GM21381 (cell line): ENCODE measurements around the gene OR7G1.
A peak's percentile ranks its signal among the peaks of the same experiment; 100 is the strongest.

Experiments
- ATAC-seq: cut with Tn5 transposase; IDR thresholded peaks from one replicate; pipeline ENCODE4 v1.9.1; 2021; ENCODE audit warnings: mild to moderate bottlenecking, moderate library complexity; ENCODE audit not compliant: unreplicated experiment

Gene OR7G1

GRCh38 chr19:9115307-9115813 is at the start of gene OR7G1:
Gene OR7G1 (minus strand): TSS chr19:9115763. CDS start chr19:9115763, 0 bp downstream.
- ATAC-seq = no peak

DNA sequence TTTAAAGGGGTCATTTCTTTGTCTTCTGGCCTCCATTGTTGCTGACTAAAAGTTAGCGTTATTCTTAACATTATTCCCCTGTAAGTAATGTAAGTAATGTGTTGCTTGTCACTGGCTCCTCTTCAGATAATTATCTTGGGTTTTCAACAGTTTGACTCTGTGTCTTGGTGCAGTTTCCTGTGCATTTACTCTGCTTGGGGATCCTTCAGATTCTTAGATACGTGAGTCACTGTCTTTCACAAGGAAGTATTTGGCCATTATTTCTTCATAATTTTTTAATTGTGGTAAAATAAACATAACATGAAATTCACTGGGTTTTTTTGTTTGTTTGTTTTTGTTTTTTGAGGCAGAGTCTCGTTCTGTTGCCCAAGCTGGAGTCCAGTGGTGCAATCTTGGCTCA is 49.7 kb upstream of the OR7G1 start:
- no peak for ATAC-seq

- no peak for ATAC-seq
Observed at GRCh38 chr19:9161427-9161826, 45.9 kb upstream of the OR7G1 start.

GRCh38 chr19:9159891-9160290 is 44.3 kb upstream of the OR7G1 start:
- no peak for ATAC-seq

DNA sequence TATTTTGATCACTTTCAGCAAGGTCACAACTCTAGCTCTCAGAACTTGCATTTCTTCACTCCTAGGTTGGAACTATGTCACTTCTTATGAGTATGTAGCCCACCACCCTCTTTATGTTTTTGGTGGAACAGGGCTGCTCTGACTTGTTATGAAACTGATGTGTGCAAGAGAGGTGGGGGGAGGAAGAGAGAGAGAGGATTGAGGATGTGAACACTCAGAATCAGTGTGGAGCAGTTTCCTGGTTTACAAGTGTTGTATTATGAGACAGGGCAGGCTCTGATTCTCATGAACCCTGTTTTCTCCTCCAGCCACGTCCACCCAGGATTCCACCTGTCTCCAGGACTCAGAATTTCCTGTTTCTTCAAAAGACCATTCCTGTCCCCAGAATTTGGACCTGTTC is 40.7 kb upstream of the OR7G1 start:
- no peak for ATAC-seq

GRCh38 chr19:9155591-9155990 is 40.0 kb upstream of the OR7G1 start:
- ATAC-seq = no peak

DNA sequence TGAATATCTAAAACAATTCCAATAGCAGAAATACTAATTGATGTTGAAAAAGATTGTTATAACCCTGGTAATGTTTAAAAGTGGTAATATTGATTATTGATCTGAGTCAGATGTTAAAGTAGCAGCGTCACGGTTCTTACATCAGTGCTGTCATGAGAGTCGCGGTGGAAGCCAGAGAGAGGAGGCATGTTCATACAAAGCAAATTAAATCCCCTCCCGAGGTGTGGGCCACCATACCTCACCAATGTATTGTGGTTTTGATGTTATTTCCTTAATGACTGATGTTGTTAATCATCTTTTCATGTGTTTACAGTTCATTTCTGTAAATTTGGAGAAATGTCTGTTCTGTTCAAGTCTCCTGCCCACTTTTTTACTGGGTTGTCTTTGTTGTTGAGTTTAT is 35.8 kb upstream of the OR7G1 start:
- no peak for ATAC-seq

DNA sequence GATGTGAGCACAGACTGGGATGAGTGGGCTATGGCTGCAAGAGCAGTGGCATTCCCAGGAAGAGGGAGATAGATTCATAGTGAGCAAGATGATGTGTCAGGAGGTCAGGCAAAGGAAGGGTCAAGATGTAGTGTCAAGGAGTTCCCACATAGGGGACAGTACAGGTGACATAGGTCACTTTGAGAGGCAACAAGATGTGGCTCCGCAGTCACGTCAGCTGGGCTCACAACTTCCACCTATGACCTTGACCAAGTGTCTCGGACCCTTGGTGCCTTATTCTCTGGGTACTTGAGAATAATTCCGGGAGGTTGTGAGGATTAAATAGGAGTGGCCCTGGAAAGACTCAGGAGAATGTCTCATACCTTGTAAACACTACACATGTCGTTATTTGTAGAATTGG is 35.1 kb upstream of the OR7G1 start:
- ATAC-seq = no peak

DNA sequence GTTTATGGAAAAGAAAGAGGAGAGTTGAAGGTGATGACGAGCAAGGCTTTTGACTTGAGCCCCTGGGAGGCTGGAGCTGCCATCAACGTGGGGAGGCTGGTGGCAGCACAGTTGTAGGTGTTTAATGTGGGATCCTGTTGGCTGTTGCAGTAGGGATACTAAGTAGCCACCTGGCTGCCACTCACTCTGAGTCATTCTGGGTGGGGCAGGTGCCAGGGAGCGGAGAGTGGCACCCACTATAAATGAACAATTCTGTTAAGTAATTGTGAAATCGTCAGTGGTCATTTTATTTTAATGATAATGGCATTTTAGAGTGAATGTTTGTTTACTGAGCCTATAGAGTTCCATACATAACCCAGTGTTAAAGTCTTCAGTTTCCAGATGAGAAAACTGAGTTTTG is 34.4 kb upstream of the OR7G1 start:
- ATAC-seq = no peak

DNA sequence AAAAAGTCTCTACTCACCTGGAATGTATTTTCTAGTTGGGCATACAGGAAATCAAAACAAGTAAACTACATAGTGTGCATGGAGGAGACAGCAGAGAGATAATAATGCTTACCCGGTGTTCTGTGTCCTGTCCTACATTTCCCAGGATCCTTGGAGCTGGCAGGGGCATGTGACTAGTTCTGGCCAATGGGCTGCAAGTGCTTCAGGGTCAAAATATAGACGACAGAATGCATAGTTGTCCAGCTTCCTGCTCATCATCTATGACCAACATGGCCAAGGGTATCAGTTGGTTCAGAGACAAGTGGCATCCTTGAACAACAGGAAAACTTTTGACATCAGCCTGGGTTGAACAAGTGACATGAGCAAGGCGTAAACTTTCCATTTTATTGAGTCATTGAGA is 33.1 kb upstream of the OR7G1 start:
- ATAC-seq = no peak

DNA sequence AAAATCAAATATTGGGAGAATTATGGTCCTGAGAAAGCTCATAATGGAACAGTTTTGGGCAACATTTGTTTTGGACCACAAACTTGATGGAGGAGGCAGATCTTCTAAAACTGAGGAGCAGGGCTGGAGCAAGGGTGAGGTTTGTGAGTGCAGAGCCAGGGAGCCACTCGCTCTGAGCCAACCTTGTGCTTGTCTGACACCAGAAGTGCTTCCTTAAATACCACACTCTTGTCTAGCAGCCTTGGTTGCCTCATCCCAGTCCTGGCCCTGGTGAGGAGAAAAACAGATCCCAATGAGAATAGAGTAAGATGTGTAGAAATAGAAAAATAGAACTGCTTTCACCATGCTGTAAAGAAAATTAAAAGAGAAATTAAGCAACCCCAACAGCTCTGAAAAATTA is 31.3 kb upstream of the OR7G1 start:
- ATAC-seq = no peak

DNA sequence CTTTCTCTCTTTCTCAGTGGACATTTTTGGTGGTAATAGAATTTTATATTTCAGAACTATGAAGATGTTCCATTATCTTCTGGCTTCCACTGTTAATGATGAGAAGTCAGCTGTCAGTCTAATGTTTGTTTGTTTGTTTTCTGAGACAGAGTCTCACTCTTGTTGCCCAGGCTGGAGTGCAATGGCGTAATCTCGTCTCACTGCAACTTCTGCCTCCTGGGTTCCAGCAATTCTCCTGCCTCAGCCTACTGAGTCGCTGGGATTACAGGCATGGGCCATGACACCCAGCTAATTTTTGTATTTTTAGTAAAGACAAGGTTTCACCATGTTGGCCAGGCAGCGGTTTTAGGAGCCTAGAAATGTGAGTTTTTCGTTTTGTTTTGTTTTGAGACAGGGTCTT is 29.4 kb upstream of the OR7G1 start:
- no peak for ATAC-seq

DNA sequence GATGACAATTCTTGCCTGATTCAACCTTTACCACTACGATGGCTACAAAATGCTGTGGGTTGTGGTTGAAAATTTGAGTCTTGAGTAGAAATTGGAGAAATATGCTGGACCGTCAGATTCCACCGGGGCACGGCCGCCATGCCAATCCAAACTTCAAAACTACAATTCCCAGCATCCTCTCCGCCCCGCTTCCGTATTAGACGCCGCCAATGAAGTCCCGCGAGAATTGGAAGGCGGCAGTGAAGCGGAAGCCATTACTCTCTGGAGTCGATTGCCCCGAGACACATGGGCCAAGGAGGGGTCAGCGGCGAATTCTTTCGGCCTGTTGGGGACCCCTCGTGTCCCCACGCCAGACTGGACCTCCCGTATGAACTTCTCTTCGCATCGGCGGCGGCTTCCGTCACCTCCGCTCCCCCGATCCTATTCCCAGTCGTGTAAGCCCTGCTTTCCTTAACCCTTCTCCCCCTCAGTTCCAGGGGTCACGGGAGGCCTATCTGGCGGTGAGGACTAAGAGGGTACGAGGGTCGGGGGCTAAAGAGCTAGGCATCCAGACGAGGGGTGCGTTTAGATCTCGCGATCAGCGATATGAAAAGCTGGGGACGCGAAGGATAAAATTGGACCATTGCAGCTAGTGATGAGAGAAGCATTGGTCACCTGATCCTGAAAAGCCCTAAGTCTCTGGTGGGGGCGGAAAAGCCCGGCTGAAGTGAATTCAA is 24.8 kb upstream of the OR7G1 start, which contains the start of gene ZNF317:
TSS of gene ZNF317 (plus strand) at position 239 of the 716 bp plus-strand sequence. CDS start 15,620 bp downstream, outside the sequence.
- ATAC-seq = peak; percentile 96

DNA sequence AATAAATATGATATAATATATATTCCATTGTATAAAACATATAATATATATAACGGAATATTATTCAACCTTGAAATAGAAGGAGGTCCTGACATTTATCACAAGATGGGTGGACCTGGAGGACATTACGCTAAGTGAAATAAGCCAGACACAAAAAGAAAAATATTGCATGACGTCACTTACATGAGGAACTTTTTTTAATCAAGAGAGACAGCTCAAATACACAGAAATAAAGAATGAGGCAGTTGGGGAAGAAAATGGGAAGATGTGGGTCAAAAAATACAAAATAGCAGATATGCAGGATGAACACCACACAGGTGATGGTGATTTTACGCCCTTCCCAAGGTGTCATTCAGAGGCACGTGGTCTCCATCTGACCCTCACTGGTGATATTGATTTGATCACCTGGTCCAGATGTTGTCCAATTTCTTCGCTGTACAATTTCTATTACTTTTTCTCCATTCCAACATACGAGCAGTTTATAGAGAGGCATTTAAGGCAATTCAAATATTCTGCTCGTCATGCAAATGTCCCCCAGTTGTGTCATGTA is 24.1 kb upstream of the OR7G1 start:
- no peak for ATAC-seq

DNA sequence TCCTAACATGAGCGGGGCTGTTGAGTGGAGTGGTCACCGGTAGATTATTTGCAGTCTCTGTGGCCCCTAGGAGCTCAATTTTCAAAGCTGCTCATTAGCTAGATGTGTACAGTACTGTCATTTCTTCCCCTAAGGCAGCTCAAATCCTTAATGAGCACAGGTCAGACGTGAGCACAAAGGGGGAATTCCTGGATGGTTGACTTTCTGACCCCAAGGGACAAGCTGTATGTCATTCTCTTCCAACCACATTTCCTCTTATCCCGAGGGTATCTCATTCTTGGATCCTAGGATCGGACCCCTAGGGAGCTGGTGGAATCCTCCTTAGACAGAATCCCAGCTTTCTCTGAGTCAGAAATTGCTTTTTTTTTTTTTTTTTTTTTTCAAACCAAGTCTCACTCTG is 16.9 kb upstream of the OR7G1 start:
- ATAC-seq = no peak

DNA sequence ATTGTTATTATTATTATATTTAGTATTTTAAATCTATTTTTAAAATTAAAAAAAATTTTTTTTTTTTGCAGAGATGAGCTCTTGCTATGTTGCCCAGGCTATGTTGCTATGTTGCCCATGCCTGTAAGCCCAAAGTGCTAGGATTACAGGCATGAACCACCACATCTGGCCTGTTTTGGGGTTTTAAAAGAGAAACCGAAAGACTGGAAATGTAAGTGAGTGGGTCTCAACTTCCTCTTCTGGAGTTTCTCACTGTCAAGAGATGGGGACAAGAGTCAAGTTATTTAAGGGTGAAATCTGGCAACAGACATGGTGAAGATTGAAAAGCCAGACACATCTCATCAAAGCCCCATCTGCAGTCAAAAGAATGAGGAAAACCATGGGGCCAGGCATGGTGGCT is 15.4 kb upstream of the OR7G1 start:
- ATAC-seq = no peak

- no peak for ATAC-seq
Observed at GRCh38 chr19:9128171-9128570, 12.6 kb upstream of the OR7G1 start.

- ATAC-seq = no peak
Observed at GRCh38 chr19:9126900-9127405, 11.4 kb upstream of the OR7G1 start, which contains the start of gene OR7G3. Gene OR7G3 (minus strand): TSS chr19:9126950. CDS start chr19:9126950, 0 bp downstream.

GRCh38 chr19:9116547-9116946 is 984 bp upstream of the OR7G1 start:
- no peak for ATAC-seq

- ATAC-seq = no peak
Observed at GRCh38 chr19:9109959-9110358, 5.6 kb downstream of the OR7G1 start.

GRCh38 chr19:9107375-9107774 is 8.2 kb downstream of the OR7G1 start, which contains the start of gene OR7G2:
Gene OR7G2 (minus strand): TSS chr19:9107475. CDS start chr19:9103243, 4,232 bp downstream.
- ATAC-seq = no peak

- no peak for ATAC-seq
Observed at GRCh38 chr19:9086761-9087160, 28.8 kb downstream of the OR7G1 start, which contains the start of gene OR1M1. Gene OR1M1 (plus strand): TSS chr19:9087061. CDS start chr19:9093245, 6,184 bp downstream.
